RWPE2 (cell line): ENCODE results near the gene PTPRK.

Experiments
- ATAC-seq: fragments of 200-7000 bp; cut with Tn5 transposase; 3 replicates; pipeline ENCODE4 v1.9.1; 2021; ENCODE audit warnings: low read depth
- DNase-seq: peaks from one replicate; pipeline ENCODE4 v3.0.0-alpha.2; 2020; ENCODE audit warnings: low spot score
- H3K27ac ChIP-seq: fragments of 450-650 bp; 2 replicates; pipeline ENCODE4 v1.5.1; 2017; ENCODE audit warnings: mild to moderate bottlenecking; ENCODE audit not compliant: poor library complexity, severe bottlenecking
- H3K27me3 ChIP-seq: fragments of 250-450 bp; sonication (Bioruptor Pico); 2 replicates; pipeline ENCODE4 v1.5.1; 2021; ENCODE audit warnings: mild to moderate bottlenecking, moderate library complexity; ENCODE audit not compliant: insufficient read depth, poor library complexity, severe bottlenecking
- H3K36me3 ChIP-seq: fragments of 250-450 bp; sonication (Bioruptor Pico); 2 replicates; pipeline ENCODE4 v1.5.1; 2020; ENCODE audit warnings: low read depth, mild to moderate bottlenecking, moderate library complexity
- H3K4me1 ChIP-seq: fragments of 250-450 bp; sonication (Bioruptor Pico); 2 replicates; pipeline ENCODE4 v1.5.1; 2021; ENCODE audit warnings: mild to moderate bottlenecking, moderate library complexity; ENCODE audit not compliant: insufficient read depth, poor library complexity, severe bottlenecking
- H3K4me3 ChIP-seq: fragments of 250-450 bp; sonication (Bioruptor Pico); 2 replicates; pipeline ENCODE4 v1.5.1; 2021; ENCODE audit warnings: mild to moderate bottlenecking, moderate library complexity; ENCODE audit not compliant: severe bottlenecking
- H3K9me3 ChIP-seq: fragments of 250-450 bp; sonication (Bioruptor Pico); 2 replicates; pipeline ENCODE4 v1.5.1; 2021; ENCODE audit warnings: mild to moderate bottlenecking, moderate library complexity; ENCODE audit not compliant: severe bottlenecking
- TF ChIP-seq, protein P1 (sequence below): fragments of 450-650 bp; IDR thresholded peaks from one replicate; pipeline ENCODE4 v1.5.1; 2017; ENCODE audit warnings: mild to moderate bottlenecking, moderate library complexity; ENCODE audit not compliant: poor library complexity, severe bottlenecking

The PTPRK gene

DNA sequence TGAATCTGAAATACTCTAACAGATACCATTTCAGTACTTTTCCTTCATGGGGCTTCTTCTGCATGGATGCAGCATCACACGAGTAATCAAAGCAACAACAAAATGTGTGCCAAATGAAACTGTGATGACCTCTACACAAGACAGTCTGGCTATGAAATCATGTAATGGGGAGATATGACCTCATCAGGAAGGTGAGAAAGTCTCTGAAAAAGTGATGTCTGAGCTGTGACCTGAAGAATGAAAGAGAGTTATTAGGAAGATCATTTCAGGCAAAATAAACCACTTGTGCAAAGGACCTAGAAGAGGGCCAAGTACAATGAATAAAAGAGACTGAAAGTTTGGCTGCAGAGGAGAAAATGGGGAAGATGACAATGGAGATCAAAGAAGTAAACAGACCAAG lies 182.8 kb downstream of the PTPRK start:
- Histone ChIP-seq H3K27me3 (no peaks in the 10 kb centered on the region), H3K36me3 (no peaks in the 10 kb centered on the region), H3K27ac (no peak overlapping the region), H3K4me3 (no peak overlapping the region), H3K4me1 (no peaks in the 10 kb centered on the region), H3K9me3 (no peaks in the 10 kb centered on the region)
- ATAC-seq = no peak
- DNase-seq = no peak
- TF ChIP-seq, protein P1, sequence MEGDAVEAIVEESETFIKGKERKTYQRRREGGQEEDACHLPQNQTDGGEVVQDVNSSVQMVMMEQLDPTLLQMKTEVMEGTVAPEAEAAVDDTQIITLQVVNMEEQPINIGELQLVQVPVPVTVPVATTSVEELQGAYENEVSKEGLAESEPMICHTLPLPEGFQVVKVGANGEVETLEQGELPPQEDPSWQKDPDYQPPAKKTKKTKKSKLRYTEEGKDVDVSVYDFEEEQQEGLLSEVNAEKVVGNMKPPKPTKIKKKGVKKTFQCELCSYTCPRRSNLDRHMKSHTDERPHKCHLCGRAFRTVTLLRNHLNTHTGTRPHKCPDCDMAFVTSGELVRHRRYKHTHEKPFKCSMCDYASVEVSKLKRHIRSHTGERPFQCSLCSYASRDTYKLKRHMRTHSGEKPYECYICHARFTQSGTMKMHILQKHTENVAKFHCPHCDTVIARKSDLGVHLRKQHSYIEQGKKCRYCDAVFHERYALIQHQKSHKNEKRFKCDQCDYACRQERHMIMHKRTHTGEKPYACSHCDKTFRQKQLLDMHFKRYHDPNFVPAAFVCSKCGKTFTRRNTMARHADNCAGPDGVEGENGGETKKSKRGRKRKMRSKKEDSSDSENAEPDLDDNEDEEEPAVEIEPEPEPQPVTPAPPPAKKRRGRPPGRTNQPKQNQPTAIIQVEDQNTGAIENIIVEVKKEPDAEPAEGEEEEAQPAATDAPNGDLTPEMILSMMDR = no peak

- Histone ChIP-seq H3K27me3 (no peaks in the 10 kb centered on the region), H3K27ac (no peak overlapping the region), H3K4me1 (no peaks in the 10 kb centered on the region), H3K4me3 (no peak overlapping the region), H3K9me3 (no peaks in the 10 kb centered on the region), H3K36me3 (no peaks in the 10 kb centered on the region)
- TF ChIP-seq, protein P1 = no peak
- ATAC-seq (no peak), DNase-seq (no peak)
Measured at GRCh38 chr6:128336436-128337095, 183.8 kb downstream of the PTPRK start.

DNA sequence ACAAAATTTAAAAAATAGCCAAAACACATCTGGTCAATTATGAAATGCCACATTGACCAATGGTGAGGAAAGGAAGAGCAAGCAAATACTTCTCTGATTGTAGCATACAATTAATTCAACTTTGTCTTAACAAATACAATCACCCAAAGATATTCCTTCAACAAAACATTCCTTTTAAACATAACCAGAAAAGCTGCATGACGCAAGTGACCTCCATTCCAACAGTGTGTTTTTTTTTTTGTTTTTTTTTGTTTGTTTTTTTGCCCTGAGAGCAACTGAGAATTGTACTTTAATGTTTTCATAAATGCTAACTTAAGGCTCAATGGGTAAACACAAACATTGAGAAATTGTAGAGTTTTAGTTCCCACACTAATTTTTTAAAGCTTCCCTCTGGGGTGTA lies 184.4 kb downstream of the PTPRK start:
- H3K4me3 ChIP-seq = no peak overlapping the region
- no peak for ATAC-seq
- no peaks in the 10 kb centered on the region for H3K9me3 ChIP-seq

DNA sequence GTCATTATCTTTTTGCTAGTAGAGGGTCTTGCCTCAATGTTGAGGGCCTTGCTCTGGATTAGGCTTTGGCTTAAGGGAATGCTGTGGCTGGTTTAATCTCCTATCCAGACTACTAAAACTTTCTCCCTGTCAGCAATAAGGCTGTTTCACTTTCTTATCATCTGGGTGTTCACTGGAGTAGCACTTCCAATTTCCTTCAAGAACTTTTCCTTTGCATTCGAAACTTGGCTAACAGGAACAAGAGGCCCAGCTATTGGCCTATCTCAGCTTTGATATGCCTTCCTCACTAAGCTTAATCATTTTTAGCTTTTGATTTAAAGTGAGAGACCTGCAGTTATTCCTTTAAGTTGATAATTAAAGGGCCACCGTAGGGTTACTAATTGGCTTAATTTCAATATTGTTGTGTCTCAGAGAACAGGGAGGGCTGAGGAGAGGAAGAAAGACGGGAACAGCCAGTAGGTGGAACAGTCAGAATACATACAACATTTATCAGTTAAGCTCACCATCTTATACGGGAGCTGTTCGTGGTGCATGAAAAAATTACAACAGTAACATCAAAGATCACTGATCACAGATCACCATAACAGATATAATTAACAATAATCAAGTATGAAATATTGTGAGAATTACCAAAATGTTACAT lies 186.7 kb downstream of the PTPRK start:
- Histone ChIP-seq H3K36me3 (no peaks in the 10 kb centered on the region), H3K27me3 (no peaks in the 10 kb centered on the region), H3K9me3 (no peaks in the 10 kb centered on the region), H3K4me1 (no peaks in the 10 kb centered on the region), H3K27ac (no peak overlapping the region), H3K4me3 (no peak overlapping the region)
- TF ChIP-seq, protein P1 = no peak
- DNase-seq (no peak), ATAC-seq (no peak)

More for the DNA sequence above, 184.4 kb downstream of the PTPRK start:
- H3K4me1 ChIP-seq = no peaks in the 10 kb centered on the region
- no peak overlapping the region for H3K27ac ChIP-seq
- no peaks in the 10 kb centered on the region for H3K27me3 ChIP-seq
- TF ChIP-seq, protein P1 = no peak
- no peak for DNase-seq
- no peaks in the 10 kb centered on the region for H3K36me3 ChIP-seq

- H3K27me3 ChIP-seq = no peaks in the 10 kb centered on the region
- TF ChIP-seq, protein P1 = peak; percentile 36
- no peak for ATAC-seq
- H3K4me1 ChIP-seq = no peaks in the 10 kb centered on the region
- H3K9me3 ChIP-seq = no peaks in the 10 kb centered on the region
- no peak for DNase-seq
- no peak overlapping the region for H3K27ac ChIP-seq
- no peaks in the 10 kb centered on the region for H3K36me3 ChIP-seq
- H3K4me3 ChIP-seq = no peak overlapping the region
Measured at GRCh38 chr6:128327890-128328289, 192.5 kb downstream of the PTPRK start.
